HepG2 (cell line): ENCODE data around the gene DST. TPM values are rescaled to one million over a fixed set of nuclear protein-coding genes. Genes with fewer than 3 reads are reported as not detected.
A peak's percentile ranks its signal among the peaks of the same experiment; 100 is the strongest.

Source experiments
- ARNT ChIP-seq: fragments of 450-650 bp; IDR thresholded peaks from 2 replicates; pipeline ENCODE4 v1.6.1; 2017
- ATAD3A ChIP-seq: sonication (generic); formaldehyde crosslinking; IDR thresholded peaks from 2 replicates; pipeline ENCODE4 v1.4.0; 2020; ENCODE audit warnings: missing genetic modification reagents
- CC2D1A ChIP-seq: sonication (generic); formaldehyde crosslinking; IDR thresholded peaks from 2 replicates; pipeline ENCODE4 v1.8.1; 2023; ENCODE audit warnings: mild to moderate bottlenecking, missing genetic modification reagents
- IRF2 ChIP-seq: IDR thresholded peaks from 2 replicates; pipeline ENCODE4 v1.6.1; 2018; ENCODE audit warnings: missing genetic modification reagents, missing compliant biosample characterization
- JUND ChIP-seq: sonication (generic); formaldehyde crosslinking; IDR thresholded peaks from 2 replicates; pipeline ENCODE4 v1.8.0; 2022; ENCODE audit warnings: mild to moderate bottlenecking, missing genetic modification reagents
- KDM1A ChIP-seq: IDR thresholded peaks from 2 replicates; pipeline ENCODE4 v1.6.1; 2016; ENCODE audit warnings: missing compliant biosample characterization
- MAF1 ChIP-seq: sonication (generic); formaldehyde crosslinking; IDR thresholded peaks from 2 replicates; pipeline ENCODE4 v1.5.0; 2020; ENCODE audit warnings: missing genetic modification reagents, borderline replicate concordance
- MED8 ChIP-seq: sonication (generic); formaldehyde crosslinking; IDR thresholded peaks from 2 replicates; pipeline ENCODE4 v1.8.1; 2023; ENCODE audit warnings: mild to moderate bottlenecking, missing genetic modification reagents; ENCODE audit not compliant: insufficient replicate concordance
- NCOA1 ChIP-seq: sonication (generic); formaldehyde crosslinking; IDR thresholded peaks from 2 replicates; pipeline ENCODE4 v1.9.0; 2021; ENCODE audit warnings: missing genetic modification reagents
- NR3C1 ChIP-seq: sonication (generic); formaldehyde crosslinking; IDR thresholded peaks from 2 replicates; pipeline ENCODE4 v1.4.0; 2020; ENCODE audit warnings: missing genetic modification reagents
- PHF5A ChIP-seq: IDR thresholded peaks from one replicate; pipeline ENCODE4 v1.6.1; 2018; ENCODE audit warnings: low read depth, missing genetic modification reagents; ENCODE audit not compliant: unreplicated experiment
- RBM39 ChIP-seq: fragments of 200-400 bp; formaldehyde crosslinking; IDR thresholded peaks from one replicate; pipeline ENCODE4 v1.6.1; 2018; ENCODE audit warnings: antibody characterized with exemption, mild to moderate bottlenecking, low read depth, low read length; ENCODE audit not compliant: poor library complexity, severe bottlenecking
- REL ChIP-seq: sonication (generic); formaldehyde crosslinking; conservative IDR thresholded peaks from 2 replicates; pipeline ENCODE4 v1.8.0; 2022; ENCODE audit warnings: mild to moderate bottlenecking, missing genetic modification reagents, moderate library complexity
- SETDB1 ChIP-seq: sonication (generic); formaldehyde crosslinking; IDR thresholded peaks from 2 replicates; pipeline ENCODE4 v1.5.1; 2020; ENCODE audit warnings: missing genetic modification reagents, mild to moderate bottlenecking, borderline replicate concordance
- TBP ChIP-seq: sonication (generic); formaldehyde crosslinking; IDR thresholded peaks from 2 replicates; pipeline ENCODE4 v1.5.0; 2020; ENCODE audit warnings: missing genetic modification reagents
- TBX3 ChIP-seq: fragments of 450-650 bp; IDR thresholded peaks from 2 replicates; pipeline ENCODE4 v1.6.1; 2017; ENCODE audit warnings: antibody characterized with exemption, mild to moderate bottlenecking, inconsistent platforms, borderline replicate concordance
- THYN1 ChIP-seq: sonication (generic); formaldehyde crosslinking; IDR thresholded peaks from 2 replicates; pipeline ENCODE4 v1.8.1; 2023; ENCODE audit warnings: low read depth, mild to moderate bottlenecking, moderate library complexity, missing genetic modification reagents, borderline replicate concordance
- ZBTB20 ChIP-seq: sonication (generic); formaldehyde crosslinking; IDR thresholded peaks from 2 replicates; pipeline ENCODE4 v1.8.1; 2023; ENCODE audit warnings: missing genetic modification reagents, low read depth, mild to moderate bottlenecking, borderline replicate concordance
- ZFP1 ChIP-seq: IDR thresholded peaks from 2 replicates; pipeline ENCODE4 v1.6.1; 2016
- ZNF263 ChIP-seq: sonication (generic); formaldehyde crosslinking; IDR thresholded peaks from 2 replicates; pipeline ENCODE4 v1.4.0; 2020; ENCODE audit warnings: missing genetic modification reagents
- ZNF446 ChIP-seq: sonication (generic); formaldehyde crosslinking; IDR thresholded peaks from 2 replicates; pipeline ENCODE4 v1.5.0; 2020; ENCODE audit warnings: mild to moderate bottlenecking, missing genetic modification reagents
- ZNF552 ChIP-seq: sonication (generic); formaldehyde crosslinking; IDR thresholded peaks from 2 replicates; pipeline ENCODE4 v1.9.0; 2022; ENCODE audit warnings: missing genetic modification reagents, mild to moderate bottlenecking, borderline replicate concordance
- ZNF558 ChIP-seq: sonication (generic); formaldehyde crosslinking; IDR thresholded peaks from 2 replicates; pipeline ENCODE4 v1.9.0; 2022; ENCODE audit warnings: mild to moderate bottlenecking, missing genetic modification reagents, borderline replicate concordance
- ZNF567 ChIP-seq: sonication (generic); formaldehyde crosslinking; IDR thresholded peaks from 2 replicates; pipeline ENCODE4 v1.8.1; 2023; ENCODE audit warnings: mild to moderate bottlenecking, missing genetic modification reagents, borderline replicate concordance
- ZNF7 ChIP-seq: IDR thresholded peaks from 2 replicates; pipeline ENCODE4 v1.6.1; 2016; ENCODE audit warnings: missing biosample characterization, missing genetic modification reagents
- ZNF713 ChIP-seq: sonication (generic); formaldehyde crosslinking; IDR thresholded peaks from 2 replicates; pipeline ENCODE4 v1.4.0; 2020; ENCODE audit warnings: mild to moderate bottlenecking, missing genetic modification reagents
- ZNF747 ChIP-seq: sonication (generic); formaldehyde crosslinking; IDR thresholded peaks from 2 replicates; pipeline ENCODE4 v1.8.1; 2023; ENCODE audit warnings: missing genetic modification reagents, mild to moderate bottlenecking, borderline replicate concordance
- ZNF782 ChIP-seq: sonication (generic); formaldehyde crosslinking; IDR thresholded peaks from 2 replicates; pipeline ENCODE4 v1.4.0; 2020; ENCODE audit warnings: missing genetic modification reagents, mild to moderate bottlenecking, borderline replicate concordance
- ZSCAN21 ChIP-seq: sonication (generic); formaldehyde crosslinking; IDR thresholded peaks from 2 replicates; pipeline ENCODE4 v1.8.0; 2022; ENCODE audit warnings: mild to moderate bottlenecking, missing genetic modification reagents, moderate library complexity, borderline replicate concordance
- ZSCAN9 ChIP-seq: IDR thresholded peaks from 2 replicates; pipeline ENCODE4 v1.6.1; 2016; ENCODE audit warnings: borderline replicate concordance
- polyA plus RNA-seq, 8 experiments: library from polyadenylated mRNA; depleted of rRNA in 3 of 8; stranded (reverse) in 7 of 8; unstranded in 1 of 8; fragments of >200 nt; fragmentation: Illumina TruSeq in 4 of 8; extraction: Trizol in 4 of 8; gene quantifications; 2 replicates each; pipeline versions ENCODE4 v1.2.1 to v1.2.3, GENCODE V29; 2011 to 2016; ENCODE audit warnings: low read depth in 4 of 8, missing spikeins in 1 of 8, mixed read lengths in 1 of 8; ENCODE audit not compliant: insufficient read depth in 1 of 8
- total RNA-seq, 5 experiments: library from RNA; depleted of rRNA; stranded (reverse); fragments of >200 nt; fragmentation: Illumina TruSeq; extraction: Trizol; gene quantifications; 2 replicates each; pipeline ENCODE4 v1.2.3, GENCODE V29; 2016; ENCODE audit warnings: low read depth in 1 of 5
- TF ChIP-seq, protein P1 (sequence below): IDR thresholded peaks from 2 replicates; pipeline ENCODE4 v1.6.1; 2016; ENCODE audit warnings: missing biosample characterization, missing genetic modification reagents, low read depth

DST gene
- total and polyA plus RNA-seq, 2 of the 13 experiments (the other 11 are each of a cell fraction or from before 2014, with no cell fraction given): 64.4 to 89.0 TPM

GRCh38 chr6:56542364-56543331 lies 100.0 kb downstream of the DST start (continued):
- TF ChIP-seq SETDB1: no peak
- no peak for TF ChIP-seq ATAD3A (CRISPR knock-in tag)
- TF ChIP-seq ZNF747: peak; percentile 95; the same call in 1 of the 2 replicates
- TF ChIP-seq ZSCAN21 (CRISPR knock-in tag): peak; percentile 89; the same call in 1 of the 2 replicates
- TF ChIP-seq NCOA1 (CRISPR knock-in tag): no peak
- TF ChIP-seq, protein P1, sequence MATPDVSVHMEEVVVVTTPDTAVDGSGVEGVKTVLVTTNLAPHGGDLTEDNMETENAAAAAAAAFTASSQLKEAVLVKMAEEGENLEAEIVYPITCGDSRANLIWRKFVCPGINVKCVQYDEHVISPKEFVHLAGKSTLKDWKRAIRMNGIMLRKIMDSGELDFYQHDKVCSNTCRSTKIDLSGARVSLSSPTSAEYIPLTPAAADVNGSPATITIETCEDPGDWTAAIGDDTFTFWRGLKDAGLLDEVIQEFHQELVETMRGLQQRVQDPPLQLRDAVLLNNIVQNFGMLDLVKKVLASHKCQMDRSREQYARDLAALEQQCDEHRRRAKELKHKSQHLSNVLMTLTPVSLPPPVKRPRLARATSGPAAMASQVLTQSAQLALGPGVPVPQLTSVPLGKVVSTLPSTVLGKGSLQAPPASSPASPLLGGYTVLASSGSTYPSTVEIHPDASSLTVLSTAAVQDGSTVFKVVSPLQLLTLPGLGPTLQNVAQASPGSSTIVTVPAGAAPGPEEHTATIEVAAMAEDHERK: no peak
- 0 out of 2 replicates have a peak, but pooled peaks have one; percentile 79 for TF ChIP-seq ZNF552
- TF ChIP-seq ZNF558 (CRISPR knock-in tag): peak; percentile 77; the same call in 1 of the 2 replicates
- no peak for TF ChIP-seq THYN1 (CRISPR knock-in tag)
- TF ChIP-seq RBM39: peak; percentile 72
- no peak for TF ChIP-seq NR3C1 (CRISPR knock-in tag)
- peak; percentile 98; the same call in 1 of the 2 replicates for TF ChIP-seq ZNF782 (CRISPR knock-in tag)
- TF ChIP-seq ZNF263 (CRISPR knock-in tag): peak; percentile 19; the same call in 1 of the 2 replicates
- TF ChIP-seq ZNF446 (CRISPR knock-in tag): no peak
- TF ChIP-seq IRF2 (CRISPR knock-in tag): peak; percentile 93
- TF ChIP-seq KDM1A: no peak
- TF ChIP-seq ZBTB20 (CRISPR knock-in tag): peak; percentile 92
- peak; percentile 40 for TF ChIP-seq PHF5A
- TF ChIP-seq ZNF7: no peak
- no peak for TF ChIP-seq ZNF567
- peak; percentile 71 for TF ChIP-seq ZSCAN9 (CRISPR knock-in tag)
- no peak for TF ChIP-seq ZNF713 (CRISPR knock-in tag)
- peak; percentile 82 for TF ChIP-seq JUND (CRISPR knock-in tag)
- peak; percentile 60; the same call in 1 of the 2 replicates for TF ChIP-seq MAF1 (CRISPR knock-in tag)
- peak; percentile 70; the same call in 1 of the 2 replicates for TF ChIP-seq CC2D1A
- no peak for TF ChIP-seq TBP (CRISPR knock-in tag)
- no peak for TF ChIP-seq ZFP1 (CRISPR knock-in tag)
- TF ChIP-seq ARNT: no peak
- TF ChIP-seq MED8 (CRISPR knock-in tag): peak; percentile 80
- peak; percentile 63; the same call in 1 of the 2 replicates for TF ChIP-seq REL (CRISPR knock-in tag)
- no peak for TF ChIP-seq TBX3
